GM19372 (cell line): ENCODE results near the gene RNASE1.
"Not testable (repeated sequence)": the region's sequence is repeated elsewhere in the genome, so short reads cannot be mapped to it uniquely, and the experiment has no call there.

ENCODE experiments used
- ATAC-seq: cut with Tn5 transposase; IDR thresholded peaks from one replicate; pipeline ENCODE4 v1.9.1; 2021; ENCODE audit warnings: mild to moderate bottlenecking, low read depth, moderate library complexity; ENCODE audit not compliant: unreplicated experiment

The RNASE1 gene

DNA sequence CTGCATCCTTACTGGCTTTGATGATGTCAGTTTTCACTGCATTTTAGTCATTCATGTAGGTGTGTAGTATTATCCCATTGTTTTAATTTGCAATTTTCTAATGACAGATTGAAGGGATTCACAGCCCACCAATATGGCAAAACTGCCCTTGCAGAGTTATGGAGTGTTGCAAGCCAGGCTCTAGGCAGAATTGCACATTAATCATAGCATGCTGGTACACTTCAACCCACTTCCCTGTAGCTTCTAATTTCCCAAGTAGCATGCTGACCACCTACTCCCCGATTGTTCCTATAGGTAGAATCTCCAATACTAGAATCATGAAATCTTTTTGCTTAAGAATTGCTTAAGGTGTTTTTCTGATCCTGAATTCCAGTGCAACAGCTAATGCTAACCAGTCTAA, 26.7 kb downstream of the RNASE1 start:
- ATAC-seq, result no peak

- no peak for ATAC-seq
These were observed 27.6 kb downstream of the RNASE1 start for GRCh38 chr14:20775043-20775442.

GRCh38 chr14:20774258-20774824, 28.3 kb downstream of the RNASE1 start:
- ATAC-seq, result no peak

- no peak for ATAC-seq
These were observed 30.0 kb downstream of the RNASE1 start for GRCh38 chr14:20772650-20773049.

- no peak for ATAC-seq
These were observed 33.2 kb downstream of the RNASE1 start for GRCh38 chr14:20769421-20769820.

DNA sequence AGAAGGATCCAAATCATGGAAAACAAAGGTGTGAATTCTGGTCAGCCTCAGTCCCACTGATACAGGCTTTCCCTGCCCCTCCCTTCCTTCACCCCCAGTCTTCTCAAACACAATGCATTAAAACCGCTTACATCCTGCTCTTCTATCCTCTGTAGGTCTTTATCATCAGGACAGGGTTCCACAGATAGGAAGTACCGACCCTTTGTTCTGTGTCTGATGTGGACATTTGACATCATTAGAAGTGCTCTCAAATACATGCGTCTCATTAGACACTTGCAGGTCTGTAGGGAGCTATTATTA, 34.1 kb downstream of the RNASE1 start:
- no peak for ATAC-seq

DNA sequence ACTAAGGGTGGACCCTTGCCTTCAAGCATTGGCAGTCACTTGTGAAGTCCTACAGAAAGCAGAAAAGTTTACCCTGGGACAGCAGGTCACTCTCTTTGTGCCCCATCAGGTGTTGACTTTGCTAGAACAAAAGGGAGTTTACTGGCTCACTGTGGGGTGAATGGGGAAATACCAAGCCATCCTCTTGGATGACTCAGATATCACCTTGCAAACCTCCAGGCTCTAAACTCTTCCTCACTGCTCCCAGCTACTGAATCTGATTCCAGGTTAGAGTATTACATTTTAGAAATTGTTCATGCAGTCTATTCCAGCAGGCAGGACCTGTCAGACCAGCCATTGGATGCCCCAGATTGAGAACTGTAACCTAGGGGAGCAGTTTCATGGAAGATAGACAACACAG, 41.7 kb downstream of the RNASE1 start:
- ATAC-seq, result no peak

- ATAC-seq, result not testable (repeated sequence)
These were observed 43.2 kb downstream of the RNASE1 start for GRCh38 chr14:20759465-20759864.

DNA sequence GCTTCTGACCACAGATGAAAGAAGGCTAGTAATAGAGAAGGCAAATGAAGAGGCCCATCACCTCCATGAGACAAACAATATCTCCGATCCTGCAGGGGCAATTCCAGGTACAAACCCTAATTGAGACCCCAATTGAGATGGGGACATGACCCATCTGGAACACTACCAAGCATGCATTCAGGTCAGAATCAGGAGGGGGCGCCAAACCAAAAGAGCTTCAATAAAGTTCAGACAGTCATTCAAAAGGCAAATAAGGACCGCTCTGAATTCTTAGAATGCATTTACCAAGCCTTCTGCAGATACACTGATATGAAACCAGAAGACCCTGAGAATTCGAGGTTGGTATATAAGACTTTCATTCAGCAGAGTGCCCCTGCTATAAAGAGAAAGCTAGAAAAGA, 44.7 kb downstream of the RNASE1 start:
- no peak for ATAC-seq

GRCh38 chr14:20755037-20755436, 47.6 kb downstream of the RNASE1 start:
- ATAC-seq, result no peak

- ATAC-seq, result no peak
These were observed 48.3 kb downstream of the RNASE1 start for GRCh38 chr14:20754308-20754707.

- no peak for ATAC-seq
These were observed 50.6 kb downstream of the RNASE1 start for GRCh38 chr14:20751963-20752562.
